Right lobe of liver (tissue), 4 donors: ENCODE measurements around the gene NELL2.

ENCODE experiments used
- CTCF ChIP-seq, 4 donors: fragments of 200-600 bp in 3 of 4; fragments of 450-650 bp in 1 of 4; IDR thresholded peaks; one replicate each; pipeline versions ENCODE4 v1.5.1 to v1.8.0; 2016 to 2022; ENCODE audit warnings: antibody characterized with exemption in 4 of 4, mild to moderate bottlenecking in 2 of 4
- POLR2A ChIP-seq: fragments of 450-650 bp; IDR thresholded peaks from one replicate; pipeline ENCODE4 v1.6.1; 2017; ENCODE audit warnings: antibody characterized with exemption, mild to moderate bottlenecking
- donor health status: DM: no; HTN: no; CAD: no.
- donor health status: DM: no; HTN: no; CAD: no.
- donor health status: DM: no; HTN: yes; CAD: no.

GRCh38 chr12:44904321-44904720 lies 28.2 kb upstream of the NELL2 start:
- TF ChIP-seq CTCF (IDR thresholded peaks at IDR 0.05) (no peak), POLR2A (no peak)
